Activated CD4-positive, alpha-beta T cell treated with anti-CD3 and anti-CD28 coated beads, Interleukin-10, Interleukin-2, amounts not matched to agents 100 ng/mL and 50 ng/mL, durations not matched to agents 16 hours and 8 hours (primary cell): ENCODE data around the gene CBY3.
"Not testable (repeated sequence)": the region's sequence is repeated elsewhere in the genome, so short reads cannot be mapped to it uniquely, and the experiment has no call there.

Experiments
- DNase-seq: peaks from one replicate; pipeline ENCODE4 v3.0.0-alpha.2; 2020

Gene CBY3

DNA sequence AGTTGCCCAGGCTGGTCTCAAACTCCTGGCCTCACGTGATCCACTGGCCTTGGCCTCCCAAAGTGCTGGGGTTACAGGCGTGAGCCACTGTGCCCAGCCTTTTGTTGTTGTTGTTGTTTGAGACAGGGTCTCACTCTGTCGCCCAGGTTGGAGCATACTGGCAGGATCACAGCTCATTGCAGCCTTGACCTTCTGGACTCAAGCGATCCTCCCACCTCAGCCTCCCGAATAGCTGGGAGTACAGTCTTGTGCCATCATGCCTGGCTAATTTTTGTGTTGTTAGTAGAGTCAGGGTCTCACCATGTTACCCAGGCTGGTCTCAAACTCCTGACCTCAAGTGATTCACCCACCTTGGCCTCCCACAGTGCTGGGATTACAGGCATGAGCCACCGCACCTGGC is 19.2 kb downstream of the CBY3 start:
- not testable (repeated sequence) for DNase-seq

DNA sequence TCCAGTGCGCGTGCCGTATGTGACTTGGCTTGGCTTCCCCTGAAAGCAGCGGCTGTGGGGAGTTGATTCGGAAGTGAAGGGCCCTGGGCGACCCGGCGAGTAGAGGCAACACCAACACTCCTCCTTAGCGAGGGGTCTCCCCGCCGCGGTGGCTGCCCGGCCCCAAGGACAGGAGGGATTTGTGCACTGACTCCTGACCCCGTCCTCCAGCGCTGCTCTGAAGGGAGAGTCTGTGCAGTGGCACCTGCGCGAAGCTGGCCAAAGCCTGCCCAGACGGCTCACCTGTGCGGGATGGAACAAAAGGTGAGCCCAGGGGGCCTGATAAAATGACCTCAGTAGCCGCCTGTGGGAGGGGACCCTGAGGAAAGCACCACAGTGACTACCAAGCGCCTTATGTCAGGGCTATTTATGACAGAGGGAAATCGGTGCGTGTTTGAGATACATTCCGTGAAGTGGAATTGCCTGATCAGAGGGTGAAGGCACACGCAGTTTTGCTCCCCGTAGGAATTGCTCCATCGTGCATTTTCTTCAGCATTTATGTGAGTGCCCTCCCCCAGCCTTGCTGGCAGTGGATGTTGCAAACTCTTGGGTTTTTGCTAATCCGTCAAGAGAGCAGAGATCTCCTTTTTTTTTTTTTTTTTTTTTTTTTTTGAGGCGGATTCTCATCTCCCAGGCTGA is 22.5 kb downstream of the CBY3 start:
- not testable (repeated sequence) for DNase-seq

DNA sequence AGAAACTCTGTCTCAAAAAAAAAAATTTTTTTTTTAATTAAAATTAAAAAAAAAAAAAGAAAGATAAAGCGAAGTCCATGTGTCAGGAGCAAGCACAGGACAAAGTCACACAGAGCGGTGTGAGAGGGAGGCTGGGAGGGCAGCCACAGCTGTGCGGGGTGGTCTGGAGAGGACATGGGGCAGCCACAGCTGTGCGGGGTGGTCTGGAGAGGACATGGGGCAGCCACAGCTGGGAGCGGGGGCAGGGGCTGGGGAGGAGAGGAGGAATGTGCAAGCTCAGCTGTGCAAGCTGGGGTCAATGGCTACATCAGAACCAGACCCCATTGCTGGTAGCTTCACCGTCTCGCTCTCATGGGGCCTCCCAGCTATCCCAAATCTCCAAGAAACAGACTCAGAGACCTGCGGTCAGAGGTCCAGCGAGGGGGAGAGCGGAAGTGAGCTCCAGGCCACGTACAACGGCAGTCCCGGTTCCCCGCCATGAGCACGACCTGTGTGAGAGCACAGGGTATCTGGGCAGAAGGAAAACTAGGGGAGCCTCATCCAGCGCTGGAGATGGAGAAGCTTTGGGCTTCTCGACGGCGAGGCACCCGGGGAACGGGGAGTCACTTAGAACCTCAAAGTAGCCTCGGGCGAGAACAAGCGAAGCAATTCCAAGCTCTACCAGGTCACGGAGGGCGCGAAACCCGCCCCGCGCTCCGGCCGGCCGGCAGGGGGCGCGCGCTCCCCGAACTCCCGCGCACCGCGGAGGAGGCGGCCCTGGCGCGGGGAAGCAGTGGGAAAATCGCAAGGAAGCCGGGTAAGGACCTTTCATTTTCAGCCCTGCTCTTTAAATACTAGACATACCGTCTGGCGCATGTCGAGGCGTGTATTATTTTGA is 23.3 kb downstream of the CBY3 start:
- not testable (repeated sequence) for DNase-seq

GRCh38 chr5:179653135-179653534 is 27.7 kb downstream of the CBY3 start:
- DNase-seq = not testable (repeated sequence)

DNA sequence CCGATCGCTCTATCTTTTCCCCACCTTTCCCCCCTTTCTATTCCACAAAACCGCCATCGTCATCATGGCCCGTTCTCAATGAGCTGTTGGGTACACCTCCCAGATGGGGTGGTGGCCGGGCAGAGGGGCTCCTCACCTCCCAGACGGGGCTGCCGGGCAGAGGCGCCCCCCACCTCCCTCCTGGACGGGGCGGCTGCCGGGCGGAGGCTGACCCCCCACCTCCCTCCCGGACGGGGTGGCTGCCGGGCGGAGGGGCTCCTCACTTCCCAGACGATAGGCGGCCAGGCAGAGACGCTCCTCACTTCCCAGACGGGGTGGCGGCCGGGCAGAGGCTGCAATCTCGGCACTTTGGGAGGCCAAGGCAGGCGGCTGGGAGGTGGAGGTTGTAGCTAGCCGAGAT is 30.6 kb downstream of the CBY3 start:
- DNase-seq = not testable (repeated sequence)

GRCh38 chr5:179649166-179649703 is 31.6 kb downstream of the CBY3 start:
- DNase-seq = not testable (repeated sequence)

DNA sequence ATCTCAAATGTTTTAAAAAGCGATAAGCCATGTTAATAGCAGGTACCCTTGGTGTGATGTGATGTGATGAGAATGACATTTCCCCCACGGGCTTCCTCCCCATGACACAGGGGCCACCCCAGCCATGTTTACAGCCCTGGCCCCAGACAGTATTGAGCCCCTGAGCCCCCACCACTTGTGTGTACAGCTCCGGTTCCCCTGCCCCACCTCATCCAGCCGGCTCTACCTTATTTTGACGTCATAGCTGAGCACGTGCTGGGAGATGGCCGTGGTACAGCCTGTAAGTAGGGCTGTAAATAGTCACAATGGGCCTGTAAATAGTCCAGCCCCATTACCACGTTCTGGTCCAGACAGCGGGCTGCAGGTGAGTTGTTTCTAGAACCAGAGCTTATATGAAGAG is 32.4 kb downstream of the CBY3 start:
- DNase-seq = no peak

DNA sequence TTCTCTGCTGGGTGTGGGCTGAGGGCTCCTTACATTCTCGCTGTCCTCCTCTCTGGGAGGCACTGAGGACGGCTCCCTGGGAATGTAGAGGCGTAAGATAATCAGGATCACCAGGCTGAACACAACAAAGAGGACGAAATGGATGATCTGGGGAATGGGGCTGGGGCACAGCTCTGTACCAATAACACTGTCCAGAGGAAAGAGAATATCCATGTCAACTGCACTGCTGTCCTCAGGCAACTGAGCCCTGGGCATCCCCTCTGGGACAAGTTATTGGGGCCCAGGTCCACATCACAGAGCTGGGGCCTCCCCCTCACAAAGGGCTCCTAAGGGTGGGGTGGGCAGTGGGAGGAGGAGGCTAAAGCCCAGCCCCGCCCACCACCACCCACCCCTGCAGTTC is 36.1 kb downstream of the CBY3 start:
- not testable (repeated sequence) for DNase-seq

DNA sequence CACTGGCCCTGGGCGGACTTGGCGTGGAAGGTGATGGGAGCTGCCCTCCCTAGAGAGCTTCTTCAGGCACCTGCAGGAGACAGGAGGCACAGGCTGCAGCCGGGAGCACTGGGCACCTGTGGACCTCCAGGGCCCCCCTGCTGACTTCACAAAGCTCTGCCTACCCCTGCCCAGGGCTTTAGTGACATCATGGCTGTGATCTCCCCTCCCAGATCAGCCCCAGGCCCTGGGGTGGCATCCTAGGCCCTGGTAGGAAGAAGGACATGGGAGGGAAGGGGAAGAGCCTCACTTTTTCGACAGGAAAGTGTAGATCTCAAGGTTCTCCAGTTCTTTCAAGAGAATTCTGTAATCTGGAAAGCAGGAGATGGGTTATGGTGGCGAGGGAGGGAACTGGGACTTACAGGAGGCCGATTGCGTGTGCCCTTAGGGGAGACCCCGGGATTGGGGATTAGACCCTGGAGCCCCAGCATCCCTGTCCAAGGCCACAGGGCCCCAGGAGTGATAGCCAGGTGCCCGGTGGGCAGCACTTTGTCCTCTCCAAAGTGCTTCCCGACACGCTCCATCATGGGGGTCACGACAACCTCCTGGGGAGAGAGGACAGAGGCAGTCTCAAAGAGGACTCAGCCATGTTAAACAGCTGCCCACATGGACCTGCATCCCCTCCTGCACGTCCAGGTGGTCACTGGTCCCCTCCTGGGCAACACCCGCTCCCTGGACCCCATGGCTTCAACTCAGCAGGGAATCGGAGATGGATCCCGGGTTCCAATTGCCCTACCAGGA is 37.5 kb downstream of the CBY3 start:
- not testable (repeated sequence) for DNase-seq

DNA sequence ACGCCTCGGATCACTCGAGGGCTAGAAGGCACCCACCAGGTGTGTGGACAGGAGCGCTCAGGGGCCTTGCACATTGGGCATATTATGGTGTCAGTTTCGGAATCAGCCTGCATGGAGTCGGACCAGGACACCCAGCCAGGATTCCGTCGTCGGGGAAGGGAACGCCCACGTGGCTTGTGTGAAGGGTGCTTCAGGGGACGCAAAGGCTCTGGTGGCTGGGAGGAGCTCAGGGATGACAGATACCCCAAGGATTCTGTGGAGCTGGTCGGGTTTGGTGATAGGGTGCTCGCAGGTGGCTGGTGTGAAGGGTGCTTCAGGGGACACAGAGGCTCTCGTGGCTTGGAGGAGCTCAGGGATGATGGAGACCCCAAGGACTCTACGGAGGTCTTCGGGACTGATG is 38.2 kb downstream of the CBY3 start:
- not testable (repeated sequence) for DNase-seq

- not testable (repeated sequence) for DNase-seq
Measured at GRCh38 chr5:179641745-179642144, 39.1 kb downstream of the CBY3 start.

DNA sequence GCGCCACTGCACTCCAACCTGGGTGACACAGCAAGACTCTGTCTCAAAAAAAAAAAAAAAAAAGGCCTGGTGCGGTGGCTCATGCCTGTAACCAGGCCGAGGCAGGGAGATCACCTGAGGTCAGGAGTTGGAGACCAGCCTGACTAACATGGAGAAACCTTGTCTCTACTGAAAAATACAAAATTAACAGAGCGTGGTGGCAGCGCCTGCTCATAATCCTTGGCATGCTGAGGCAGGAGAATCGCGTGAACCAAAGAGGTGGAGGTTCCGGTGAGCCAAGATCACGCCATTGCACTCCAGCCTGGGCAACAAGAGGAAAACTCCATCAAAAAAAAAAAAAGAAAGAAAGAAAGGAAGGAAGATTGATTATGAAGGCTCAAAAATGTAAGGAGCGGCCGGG is 41.5 kb downstream of the CBY3 start:
- not testable (repeated sequence) for DNase-seq

DNA sequence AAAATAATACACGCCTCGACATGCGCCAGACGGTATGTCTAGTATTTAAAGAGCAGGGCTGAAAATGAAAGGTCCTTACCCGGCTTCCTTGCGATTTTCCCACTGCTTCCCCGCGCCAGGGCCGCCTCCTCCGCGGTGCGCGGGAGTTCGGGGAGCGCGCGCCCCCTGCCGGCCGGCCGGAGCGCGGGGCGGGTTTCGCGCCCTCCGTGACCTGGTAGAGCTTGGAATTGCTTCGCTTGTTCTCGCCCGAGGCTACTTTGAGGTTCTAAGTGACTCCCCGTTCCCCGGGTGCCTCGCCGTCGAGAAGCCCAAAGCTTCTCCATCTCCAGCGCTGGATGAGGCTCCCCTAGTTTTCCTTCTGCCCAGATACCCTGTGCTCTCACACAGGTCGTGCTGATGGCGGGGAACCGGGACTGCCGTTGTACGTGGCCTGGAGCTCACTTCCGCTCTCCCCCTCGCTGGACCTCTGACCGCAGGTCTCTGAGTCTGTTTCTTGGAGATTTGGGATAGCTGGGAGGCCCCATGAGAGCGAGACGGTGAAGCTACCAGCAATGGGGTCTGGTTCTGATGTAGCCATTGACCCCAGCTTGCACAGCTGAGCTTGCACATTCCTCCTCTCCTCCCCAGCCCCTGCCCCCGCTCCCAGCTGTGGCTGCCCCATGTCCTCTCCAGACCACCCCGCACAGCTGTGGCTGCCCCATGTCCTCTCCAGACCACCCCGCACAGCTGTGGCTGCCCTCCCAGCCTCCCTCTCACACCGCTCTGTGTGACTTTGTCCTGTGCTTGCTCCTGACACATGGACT is 46.3 kb downstream of the CBY3 start:
- DNase-seq = not testable (repeated sequence)

DNA sequence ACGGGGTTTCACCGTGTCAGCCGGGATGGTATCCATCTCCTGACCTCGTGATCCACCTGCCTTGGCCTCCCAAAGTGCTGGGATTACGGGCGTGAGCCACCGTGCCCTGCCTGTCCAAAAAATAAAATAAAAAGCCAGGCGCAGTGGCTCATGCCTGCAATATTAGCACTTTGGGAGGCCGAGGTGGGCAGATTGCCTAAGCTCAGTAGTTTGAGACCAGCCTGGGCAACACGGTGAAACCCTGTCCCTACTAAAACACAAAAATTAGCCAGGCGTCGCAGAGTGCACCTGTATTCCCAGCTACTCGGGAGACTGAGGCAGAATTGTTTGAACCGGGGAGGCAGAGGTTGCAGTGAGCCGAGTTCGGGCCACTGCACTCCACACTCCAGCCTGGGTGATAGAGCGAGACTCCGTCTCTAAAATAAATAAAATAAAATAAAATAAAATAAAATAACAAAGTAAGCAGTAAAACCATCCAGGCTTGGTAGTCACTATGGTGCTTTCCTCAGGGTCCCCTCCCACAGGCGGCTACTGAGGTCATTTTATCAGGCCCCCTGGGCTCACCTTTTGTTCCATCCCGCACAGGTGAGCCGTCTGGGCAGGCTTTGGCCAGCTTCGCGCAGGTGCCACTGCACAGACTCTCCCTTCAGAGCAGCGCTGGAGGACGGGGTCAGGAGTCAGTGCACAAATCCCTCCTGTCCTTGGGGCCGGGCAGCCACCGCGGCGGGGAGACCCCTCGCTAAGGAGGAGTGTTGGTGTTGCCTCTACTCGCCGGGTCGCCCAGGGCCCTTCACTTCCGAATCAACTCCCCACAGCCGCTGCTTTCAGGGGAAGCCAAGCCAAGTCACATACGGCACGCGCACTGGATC is 47.1 kb downstream of the CBY3 start:
- not testable (repeated sequence) for DNase-seq
